DMS79 (cell line): Measurements from ENCODE around the gene CHRD.

Experiments used
- DNase-seq: peaks from one replicate; lab custom pipeline; 2025; lab: John Stamatoyannopoulos, UW

CHRD gene

GRCh38 chr3:184360929-184361531 is 18.8 kb upstream of the CHRD start:
- no peak for DNase-seq

- DNase-seq, result peak; percentile 38
Measured at GRCh38 chr3:184361532-184361931, 18.3 kb upstream of the CHRD start, which contains the start of the genes CLCN2 and POLR2H. Gene CLCN2 (minus strand): TSS chr3:184361605. CDS start chr3:184361479, 126 bp downstream. Gene POLR2H (plus strand): TSS chr3:184361710. CDS start chr3:184363493, 1,783 bp downstream.

- peak; percentile 61 for DNase-seq
Measured at GRCh38 chr3:184361932-184362667, 17.8 kb upstream of the CHRD start.

DNA sequence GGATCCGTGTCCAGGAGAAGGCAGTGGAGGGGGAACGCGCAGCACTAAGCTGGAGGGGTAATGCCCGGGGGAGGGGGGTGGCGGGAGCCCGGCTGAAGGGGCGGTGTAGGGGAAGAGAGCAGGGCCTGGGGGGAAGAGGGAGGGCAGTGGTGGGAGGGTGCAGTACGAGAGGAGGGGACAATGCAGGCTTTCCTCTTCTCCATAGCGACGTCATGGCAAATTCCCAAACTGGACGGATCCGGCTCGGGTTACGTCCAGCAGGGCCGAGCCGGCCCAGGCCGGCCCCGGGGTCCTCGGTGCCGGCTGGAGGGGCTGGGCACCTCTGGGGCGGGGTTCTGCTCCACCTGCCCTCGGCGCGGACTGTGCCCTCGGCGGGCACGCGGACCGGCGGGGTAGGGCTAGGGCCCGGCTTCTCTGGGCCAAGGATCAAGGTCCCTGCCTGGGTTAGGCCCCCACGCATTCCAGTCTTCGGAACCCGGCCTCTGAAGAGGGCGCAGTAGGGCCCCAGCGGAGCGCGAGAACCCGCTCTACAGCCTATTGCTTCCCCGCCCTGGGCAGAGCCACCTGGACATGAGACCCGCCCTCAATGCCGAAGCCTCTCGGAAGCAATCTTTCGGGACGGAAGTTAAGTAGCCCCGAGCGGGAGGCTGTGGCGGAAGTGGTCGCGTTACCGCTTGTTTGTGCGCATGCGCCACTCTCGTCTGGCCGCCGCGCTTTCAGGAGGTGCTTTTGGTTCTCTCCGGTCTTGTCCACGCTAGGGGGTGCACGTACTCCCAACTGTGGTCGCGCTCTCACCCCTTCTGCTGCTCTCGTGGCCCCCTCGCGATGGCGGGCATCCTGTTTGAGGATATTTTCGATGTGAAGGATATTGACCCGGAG is 16.9 kb upstream of the CHRD start:
- DNase-seq, result peak; percentile 97

DNA sequence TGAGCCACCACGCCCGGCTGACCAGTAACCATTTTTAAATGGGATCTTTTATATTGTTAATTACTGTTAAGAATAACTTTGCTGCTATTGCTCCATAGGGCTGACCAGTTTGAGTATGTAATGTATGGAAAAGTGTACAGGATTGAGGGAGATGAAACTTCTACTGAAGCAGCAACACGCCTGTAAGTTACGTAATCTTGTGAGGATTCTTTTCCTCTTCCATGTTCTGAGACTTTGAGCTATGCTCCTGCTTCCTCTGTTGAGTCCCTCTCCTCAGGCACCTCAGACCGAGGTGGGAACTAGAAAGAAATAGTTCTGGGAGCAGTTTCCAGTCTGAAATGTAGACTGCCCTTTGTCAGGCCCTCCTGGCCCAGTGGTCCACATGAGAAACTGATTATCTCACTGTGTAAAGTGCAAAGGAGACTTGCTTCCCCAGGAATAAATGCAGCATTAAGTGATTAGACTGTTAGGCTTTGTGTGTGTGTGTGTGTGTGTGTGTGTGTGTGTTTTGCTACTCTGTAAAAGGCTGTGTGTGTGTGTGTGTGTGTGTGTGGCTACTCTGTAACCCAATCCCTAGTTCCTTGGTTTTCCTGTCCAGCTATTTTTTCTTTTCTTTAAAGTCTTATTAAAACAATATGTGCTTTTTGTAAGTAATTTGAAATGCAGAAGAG is 13.1 kb upstream of the CHRD start:
- DNase-seq, result no peak

GRCh38 chr3:184368116-184368515 is 11.7 kb upstream of the CHRD start:
- DNase-seq, result no peak

DNA sequence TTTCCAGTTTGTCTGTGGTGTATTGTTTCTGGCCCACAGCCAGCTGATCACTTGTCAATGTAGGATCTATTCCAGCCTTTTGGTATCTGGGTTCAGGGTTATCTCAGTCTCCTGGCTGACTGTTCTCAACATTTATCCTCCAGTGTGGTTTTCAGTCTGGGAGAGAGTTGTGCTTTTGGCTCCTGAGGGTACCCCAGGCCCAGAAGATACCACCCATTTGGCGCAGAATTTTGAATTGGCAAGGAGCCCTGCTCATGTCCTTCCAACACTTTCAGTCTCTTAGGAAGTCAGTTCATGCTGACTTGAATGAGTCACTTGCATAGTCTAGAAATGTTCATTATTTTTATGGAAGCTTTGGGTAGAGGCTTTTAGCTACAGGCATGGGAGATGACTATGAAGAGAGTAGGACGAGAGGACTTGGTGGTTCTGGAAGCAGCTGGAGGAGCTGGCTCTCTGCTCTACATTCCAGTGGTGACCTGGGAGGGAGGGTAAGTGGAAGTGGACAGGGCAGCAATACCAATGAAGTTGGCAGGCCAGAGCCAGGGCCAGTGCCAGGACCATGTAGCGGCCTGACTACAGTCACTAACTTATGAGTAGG is 11.2 kb upstream of the CHRD start:
- no peak for DNase-seq

GRCh38 chr3:184371570-184372018 is 8.3 kb upstream of the CHRD start:
- DNase-seq, result peak; percentile 89

GRCh38 chr3:184372296-184372821 is 7.5 kb upstream of the CHRD start:
- no peak for DNase-seq

- no peak for DNase-seq
Measured at GRCh38 chr3:184372911-184373310, 6.9 kb upstream of the CHRD start.

- DNase-seq, result no peak
Measured at GRCh38 chr3:184373422-184373821, 6.4 kb upstream of the CHRD start.

- no peak for DNase-seq
Measured at GRCh38 chr3:184375747-184376461, 4.0 kb upstream of the CHRD start.

- no peak for DNase-seq
Measured at GRCh38 chr3:184377374-184377773, 2.5 kb upstream of the CHRD start.

DNA sequence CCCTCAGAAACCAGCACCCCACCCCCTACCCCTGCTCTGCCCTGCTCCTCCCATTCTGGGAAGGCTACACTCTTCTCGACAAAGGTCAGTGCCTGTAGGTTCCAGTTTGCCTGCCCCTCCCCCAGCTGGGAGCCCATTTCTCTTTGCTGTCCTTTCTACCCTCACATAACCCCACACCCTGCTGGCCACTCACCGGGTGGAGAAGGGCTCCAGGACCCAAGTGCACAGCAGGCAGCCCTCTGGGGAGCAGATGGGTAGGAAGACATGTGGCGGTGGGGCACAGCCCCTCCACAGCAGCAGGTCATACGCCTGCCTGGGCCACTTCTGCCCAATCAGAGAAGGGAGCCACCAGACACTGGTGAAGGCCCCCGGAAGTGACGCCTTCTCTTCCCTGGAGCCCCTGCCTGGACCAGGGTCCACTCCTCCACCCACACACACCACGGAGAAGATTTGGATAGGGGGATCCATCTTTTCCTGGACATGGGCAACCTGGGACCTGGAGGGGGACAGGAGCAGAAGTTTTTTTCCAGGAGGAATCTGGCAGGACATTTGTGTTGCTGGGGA is 1.9 kb upstream of the CHRD start, which contains the start of gene THPO:
TSS of gene THPO (minus strand) at position 326 of the 564 bp plus-strand sequence. CDS start 1,948 bp downstream, outside the sequence.
- no peak for DNase-seq

DNA sequence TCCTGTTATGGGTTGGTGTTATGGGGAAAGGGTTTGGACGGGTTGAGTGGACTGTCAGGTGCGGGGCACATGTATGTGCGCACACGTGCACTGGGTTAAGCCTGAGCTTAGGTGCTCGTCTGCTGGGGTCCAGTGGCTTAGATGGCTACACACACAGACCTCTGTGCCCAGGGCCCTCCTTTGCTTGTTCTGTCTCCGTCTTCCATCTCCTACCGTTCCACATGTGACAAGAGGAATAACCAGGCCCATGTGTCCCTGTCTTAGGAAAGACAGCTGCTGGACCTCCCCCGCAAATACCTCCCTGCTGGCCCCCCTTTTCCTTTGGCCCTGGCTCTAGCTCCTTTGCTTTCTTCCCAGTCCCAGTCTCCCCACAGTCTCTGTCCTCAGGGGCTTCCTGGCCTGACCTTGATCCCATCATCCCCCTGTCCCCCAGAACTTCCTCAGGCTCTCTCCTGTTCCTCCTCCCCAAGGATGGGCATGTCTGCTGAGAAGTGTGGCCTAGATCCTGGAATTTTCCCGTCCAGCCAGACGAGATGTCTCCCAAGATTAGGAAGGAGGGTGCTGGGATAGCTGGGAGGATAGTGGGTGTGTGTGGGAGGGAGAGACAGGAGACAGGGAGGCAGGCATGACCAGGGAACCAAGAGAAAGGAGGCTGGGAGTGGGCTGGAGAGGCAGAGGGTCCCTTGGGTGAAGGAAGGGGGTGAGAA is 1.1 kb upstream of the CHRD start:
- no peak for DNase-seq

GRCh38 chr3:184380185-184380626 is 352 bp downstream of the CHRD start:
- no peak for DNase-seq

- DNase-seq, result no peak
Measured at GRCh38 chr3:184380627-184381260, 890 bp downstream of the CHRD start.

DNA sequence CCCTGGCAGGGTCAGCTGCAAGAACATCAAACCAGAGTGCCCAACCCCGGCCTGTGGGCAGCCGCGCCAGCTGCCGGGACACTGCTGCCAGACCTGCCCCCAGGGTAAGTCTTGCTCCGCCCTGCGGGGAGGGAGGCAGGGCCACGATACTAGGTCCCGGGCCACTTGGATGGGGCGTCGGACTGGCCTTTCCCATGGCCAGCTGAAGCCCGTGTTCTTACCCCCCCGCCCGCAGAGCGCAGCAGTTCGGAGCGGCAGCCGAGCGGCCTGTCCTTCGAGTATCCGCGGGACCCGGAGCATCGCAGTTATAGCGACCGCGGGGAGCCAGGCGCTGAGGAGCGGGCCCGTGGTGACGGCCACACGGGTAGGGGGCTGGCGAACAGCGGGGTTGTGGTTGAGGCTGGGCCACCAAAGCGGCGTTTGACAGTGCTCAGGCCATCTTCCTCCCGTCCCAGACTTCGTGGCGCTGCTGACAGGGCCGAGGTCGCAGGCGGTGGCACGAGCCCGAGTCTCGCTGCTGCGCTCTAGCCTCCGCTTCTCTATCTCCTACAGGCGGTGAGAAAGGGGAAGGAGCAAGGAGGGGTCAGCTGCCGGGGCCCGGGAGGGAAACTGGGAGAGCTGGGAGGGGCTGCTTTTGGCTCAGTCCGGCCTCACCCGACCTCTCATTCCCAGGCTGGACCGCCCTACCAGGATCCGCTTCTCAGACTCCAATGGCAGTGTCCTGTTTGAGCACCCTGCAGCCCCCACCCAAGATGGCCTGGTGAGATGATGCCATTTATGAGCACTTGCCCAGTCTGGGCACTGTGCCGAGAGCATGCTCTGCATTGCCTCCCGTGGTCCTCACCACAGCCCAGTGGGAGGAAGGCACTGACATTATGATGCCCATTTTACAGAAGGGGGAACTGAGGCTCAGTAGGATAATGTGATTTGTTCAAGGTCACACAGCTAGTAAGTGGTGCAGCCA is 1.7 kb downstream of the CHRD start:
- DNase-seq, result no peak
